RCC 7860 (cell line): ENCODE results near the gene MRTFB.
A peak's percentile ranks its signal among the peaks of the same experiment; 100 is the strongest.

ENCODE experiments used
- DNase-seq: peaks from one replicate; pipeline ENCODE4 v3.0.0-alpha.2; 2015; ENCODE audit warnings: low spot score
- FAIRE-seq: peaks from 2 replicates; lab custom pipeline; 2012; peaks lifted over from hg19 to GRCh38; lab: Jason Lieb, UNC

MRTFB gene

DNA sequence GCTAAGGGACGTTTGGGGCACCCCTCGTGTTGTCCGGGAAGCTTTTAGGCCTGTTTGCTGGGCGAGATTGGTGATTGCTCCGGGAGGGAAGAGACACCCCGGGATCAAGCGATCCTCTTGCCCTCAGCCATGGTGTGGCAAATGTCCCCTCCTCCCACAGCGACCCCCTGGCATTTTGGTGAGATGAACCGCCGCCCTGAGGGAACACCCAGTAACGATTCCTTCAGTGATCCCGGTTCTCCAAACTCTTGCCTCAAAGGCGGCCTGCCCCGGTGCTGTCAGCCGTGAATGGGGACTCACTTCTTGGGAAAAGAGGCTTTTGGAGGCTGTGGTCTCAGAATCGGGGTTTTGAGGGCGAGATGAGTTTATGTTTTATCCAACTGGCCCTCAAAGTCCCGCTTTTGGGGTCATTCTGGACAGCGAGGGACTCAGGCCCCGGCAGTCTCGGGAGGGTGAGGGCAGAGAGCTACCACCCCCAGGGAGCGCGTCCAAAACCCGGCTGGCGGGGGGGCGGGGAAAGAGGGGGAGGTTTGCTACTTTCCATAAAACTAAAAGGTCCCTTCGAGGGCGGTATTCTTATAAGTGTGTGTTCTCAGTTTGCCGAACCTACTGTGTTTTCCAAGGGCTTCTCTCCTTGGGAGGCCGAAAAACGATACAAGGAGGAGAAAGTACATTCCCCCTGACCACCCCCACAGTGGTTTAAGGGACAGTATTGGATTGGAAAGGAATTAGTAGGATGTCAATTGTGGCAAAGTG is 232.7 kb downstream of the MRTFB start:
- DNase-seq, result no peak
- FAIRE-seq, result no peak

DNA sequence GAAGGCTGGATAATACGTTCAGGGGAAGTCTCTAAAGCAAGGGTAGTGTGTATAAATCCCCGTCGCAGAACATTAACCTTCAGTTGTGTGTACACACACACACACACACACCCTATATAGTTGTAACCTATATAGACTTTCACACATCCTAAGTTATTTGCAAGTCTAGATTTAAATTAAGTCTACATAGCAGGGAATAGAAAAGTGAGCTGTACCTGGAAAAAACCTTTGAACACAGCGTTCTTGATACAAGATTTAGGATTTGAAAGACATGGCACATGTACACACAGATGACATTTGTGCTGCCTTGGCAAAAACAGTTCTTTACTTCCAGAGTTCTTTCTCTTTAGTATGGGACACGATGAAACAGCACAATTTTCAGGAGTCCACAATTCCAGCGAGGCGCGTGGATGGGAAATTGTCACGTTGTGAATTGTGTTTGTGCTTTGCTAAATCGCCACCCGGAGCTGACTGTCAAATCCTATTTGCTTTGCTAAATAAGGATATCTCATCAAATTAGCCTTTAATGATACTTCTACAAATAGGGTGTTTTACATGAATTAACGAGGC is 233.9 kb downstream of the MRTFB start:
- DNase-seq (no peak), FAIRE-seq (no peak)

DNA sequence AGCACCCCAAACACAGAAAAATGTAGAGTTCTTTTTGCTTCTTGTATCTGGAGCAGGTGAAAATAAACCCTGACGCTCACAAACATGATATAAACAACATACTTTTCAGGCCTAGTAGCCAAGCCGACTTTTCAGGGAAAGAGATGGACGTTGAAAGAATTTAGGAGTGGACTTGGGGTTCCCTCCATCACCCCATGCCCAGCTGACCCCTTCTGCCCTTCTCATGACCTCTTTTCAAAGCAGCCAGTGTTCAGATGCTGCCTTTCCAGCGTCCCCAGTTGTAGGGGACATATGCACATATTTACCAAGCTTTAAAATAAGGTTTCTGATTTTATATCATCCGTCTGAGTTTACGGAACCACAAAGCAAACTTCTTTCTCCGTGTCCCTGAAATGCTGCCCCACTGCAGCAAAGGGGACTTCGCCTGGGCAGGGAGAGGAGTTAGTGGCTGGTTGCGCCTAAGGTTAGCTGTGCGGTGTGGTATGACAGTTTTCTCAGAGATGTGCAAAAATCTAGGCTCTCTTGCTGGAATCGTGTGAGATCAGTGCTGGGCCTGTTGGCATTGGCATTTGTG is 235.5 kb downstream of the MRTFB start:
- FAIRE-seq, result no peak

DNA sequence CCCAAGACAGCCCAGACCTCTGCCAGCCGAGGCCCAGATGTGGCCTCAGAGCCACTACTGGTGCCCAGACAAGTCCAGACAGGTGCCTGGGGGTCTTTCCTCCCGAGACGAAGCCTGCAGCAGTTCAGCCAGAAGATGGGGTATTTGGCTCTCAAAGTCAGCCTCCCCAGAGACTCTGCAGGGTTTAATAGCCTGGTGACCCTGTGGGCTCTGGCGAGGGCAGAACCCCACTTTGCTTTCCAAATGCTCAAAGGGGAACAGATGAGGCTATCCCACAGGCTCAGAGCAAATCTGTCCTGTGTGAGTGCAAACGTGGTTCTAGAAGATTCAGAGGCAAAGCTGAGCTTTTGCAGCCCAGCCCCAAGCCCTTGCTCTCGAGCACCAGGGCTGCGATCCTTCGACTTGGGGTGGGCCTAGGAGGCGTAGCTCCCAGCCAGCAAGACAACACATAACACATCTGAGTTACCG is 236.0 kb downstream of the MRTFB start:
- no peak for DNase-seq
- no peak for FAIRE-seq

More for the DNA sequence above, 235.5 kb downstream of the MRTFB start:
- no peak for DNase-seq

DNA sequence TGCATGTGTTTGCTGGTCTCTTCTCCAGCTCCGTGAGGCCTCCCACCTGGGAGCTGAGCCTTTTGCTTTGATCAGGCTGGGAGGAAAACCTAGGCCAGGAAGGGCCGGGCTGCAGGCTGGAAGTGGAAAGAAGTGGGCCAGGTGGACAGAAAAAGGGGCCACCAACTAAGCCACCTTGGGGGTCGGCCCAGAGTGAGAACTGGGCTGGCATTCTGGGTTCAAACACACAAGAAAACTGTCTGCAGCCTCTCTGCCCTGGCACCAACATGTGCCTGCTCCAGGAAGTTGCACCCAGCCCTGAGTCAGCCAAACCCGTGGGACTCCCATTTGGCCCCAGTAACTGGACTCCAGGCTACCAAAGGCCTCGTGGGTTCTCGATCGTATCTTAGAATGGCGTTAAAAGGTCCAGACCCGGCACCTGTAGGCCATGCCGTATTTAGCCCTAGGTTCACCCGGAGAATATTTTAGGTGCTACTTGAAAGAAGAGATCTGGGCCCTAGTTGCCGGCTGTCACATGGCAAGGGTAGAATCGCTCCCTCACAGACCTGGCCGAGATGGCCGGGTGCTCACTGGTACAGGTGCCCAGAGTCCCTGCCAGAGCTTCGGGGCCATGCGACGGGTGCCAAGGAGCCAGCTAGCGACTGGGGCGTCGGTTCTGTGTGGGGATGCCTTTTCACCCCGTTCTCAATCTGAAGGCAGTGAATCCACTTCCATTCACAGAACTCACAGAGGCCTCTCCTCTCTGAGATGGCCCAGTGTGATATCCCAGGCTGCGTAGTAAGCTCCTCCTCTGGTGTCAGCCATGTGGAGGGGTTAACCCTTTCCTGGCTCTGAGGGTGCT is 236.6 kb downstream of the MRTFB start:
- FAIRE-seq (no peak), DNase-seq (no peak)

DNA sequence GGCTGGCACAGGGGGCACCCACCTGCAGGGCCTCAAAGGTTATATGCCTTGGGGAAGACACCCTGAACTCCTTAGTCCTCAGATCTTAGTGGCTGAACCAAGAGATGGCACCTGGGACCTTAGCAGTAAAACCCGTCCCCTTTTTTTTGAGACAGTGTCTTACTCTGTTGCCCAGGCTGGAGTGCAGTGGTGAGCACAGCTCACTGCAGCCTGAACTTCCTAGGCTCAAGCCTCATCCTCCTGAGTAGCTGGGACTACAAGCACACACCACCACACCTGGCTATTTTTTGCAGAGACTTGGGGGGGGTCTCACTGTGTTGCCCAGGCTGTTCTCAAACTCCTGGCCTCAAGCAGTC is 237.2 kb downstream of the MRTFB start:
- DNase-seq, result no peak
- FAIRE-seq, result no peak

DNA sequence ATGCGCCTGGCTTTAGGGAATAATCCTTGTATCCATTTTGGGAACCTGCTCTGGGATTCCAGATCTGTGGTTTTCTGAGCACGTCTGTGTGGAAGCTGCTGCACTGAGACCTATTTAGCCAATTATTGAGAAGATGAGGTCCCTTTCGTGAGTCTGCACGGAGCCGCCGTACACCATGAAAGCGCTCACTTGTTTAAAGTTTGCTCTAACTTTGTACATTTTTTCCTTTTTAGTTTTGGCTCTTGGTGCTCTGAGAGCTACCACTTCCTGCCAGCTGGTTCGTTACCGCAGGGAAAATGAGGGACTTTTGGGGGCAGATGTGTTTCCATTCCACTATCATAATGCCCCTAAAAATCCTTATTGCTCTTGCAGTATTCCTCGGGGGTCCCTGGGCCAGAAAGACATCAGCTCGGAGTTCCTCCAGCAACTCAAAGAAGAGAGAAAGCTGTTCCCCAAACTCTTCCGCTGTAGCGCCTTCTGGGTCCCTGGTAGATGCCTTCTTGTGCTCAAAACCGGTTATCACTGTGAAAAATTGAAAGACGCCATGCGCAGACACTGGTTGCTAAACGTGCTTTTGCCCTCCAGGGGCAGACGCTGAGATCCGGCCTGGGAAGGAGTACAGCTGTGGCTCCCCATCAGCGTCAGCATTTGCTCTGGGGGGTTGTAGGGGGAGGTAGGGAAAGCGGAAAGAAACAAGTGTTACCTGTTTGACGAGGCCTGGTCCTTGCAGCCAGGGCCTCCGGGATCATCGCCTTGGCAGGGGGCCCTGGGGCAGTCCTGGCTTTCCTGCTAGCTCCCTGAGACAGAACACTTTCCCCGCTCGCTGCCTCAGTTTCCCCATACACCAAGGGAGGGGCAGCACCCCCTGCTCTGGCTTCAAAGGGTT is 238.1 kb downstream of the MRTFB start:
- no peak for DNase-seq
- no peak for FAIRE-seq

DNA sequence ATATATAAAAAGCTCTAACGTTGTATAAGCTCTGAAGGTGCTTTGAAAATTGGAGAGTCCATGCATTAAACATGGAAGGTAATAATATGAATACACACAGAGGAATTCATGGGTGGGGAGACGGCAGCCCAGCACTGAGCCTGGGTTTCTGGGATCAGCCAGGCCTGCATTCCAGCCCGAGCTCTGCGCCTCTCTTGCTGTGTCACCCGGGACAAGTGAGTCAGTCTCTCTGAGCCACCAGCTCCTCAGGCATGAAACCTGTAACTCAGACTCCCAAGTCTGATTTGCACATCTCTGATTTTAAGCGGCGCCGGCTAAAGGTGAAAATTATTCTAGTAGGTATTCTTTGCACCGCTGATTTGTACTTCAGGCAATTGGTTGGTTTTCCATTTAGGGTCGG is 238.8 kb downstream of the MRTFB start:
- DNase-seq (peak; percentile 70), FAIRE-seq (peak; percentile 77)

DNA sequence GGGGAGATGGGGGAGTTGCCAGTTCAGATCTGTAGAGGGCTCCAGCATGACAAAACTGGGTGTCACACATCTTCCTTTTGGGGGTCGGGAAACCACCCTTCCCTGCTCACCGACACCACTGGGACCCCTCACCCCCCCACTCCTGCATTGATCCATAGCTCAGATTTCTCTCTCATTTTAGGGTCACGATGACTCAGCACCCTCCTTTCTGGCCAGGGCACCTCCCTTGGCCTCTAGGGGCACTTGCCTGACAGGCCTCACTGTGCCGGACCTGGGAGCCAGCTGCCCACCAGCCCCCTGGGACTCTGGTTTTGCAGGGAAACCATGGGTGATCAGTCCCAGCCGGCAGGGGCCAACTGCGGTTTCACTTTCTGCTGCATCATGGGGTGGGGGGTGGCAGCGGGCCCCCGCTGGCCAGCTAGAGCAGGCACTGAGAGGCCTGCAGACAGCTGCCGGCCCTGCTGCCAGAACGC is 239.4 kb downstream of the MRTFB start:
- DNase-seq (no peak), FAIRE-seq (no peak)

DNA sequence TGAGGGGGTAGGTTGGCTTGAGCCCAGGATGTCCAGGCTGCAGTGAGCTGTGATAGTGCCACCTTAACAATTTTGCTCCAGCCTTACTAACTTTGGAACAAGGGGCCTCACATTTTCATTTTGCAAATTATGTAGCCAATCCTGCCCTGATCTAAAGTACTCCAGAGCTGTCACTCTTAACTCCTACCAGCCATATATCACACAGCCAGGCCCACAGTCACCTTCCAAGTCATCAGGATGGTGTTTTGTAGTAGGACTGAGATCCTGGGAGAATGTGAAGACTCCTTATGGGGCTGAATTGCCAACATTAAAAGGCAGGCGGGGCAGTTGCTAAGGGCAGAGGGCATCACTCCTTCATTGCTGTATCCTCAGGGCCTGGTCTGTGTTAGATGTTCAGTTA is 243.0 kb downstream of the MRTFB start:
- FAIRE-seq (no peak), DNase-seq (no peak)

DNA sequence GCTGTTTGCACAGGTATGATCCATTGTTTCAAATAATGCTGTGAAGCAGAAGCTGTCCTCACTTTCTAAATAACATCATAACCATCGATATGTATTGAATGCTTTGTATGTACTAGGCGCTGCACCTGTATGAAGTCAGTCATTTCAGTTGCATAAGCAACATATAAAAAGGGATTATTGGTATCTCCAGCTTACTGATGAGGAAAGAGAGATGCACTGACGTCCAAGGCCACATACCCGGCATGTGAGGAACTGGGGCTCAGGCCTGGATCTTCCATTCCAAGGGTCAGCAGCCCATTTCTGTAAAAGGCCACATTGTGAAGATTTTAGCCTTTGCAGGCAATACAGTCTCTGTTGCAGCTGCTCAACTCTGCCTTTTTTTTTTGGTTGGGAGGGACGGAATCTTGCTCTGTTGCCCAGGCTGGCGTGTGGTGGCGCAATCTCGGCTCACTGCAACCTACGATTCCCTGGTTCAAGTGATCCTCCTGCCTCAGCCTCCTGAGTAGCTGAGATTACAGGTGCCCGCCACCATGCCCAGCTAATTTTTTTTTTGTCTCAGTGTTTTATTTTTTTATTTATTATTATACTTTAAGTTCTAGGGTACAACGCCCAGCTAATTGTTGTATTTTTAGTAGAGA is 244.7 kb downstream of the MRTFB start:
- no peak for FAIRE-seq

More for the DNA sequence above, 244.7 kb downstream of the MRTFB start:
- DNase-seq, result no peak
